Psoas muscle (tissue), 8 donors: ENCODE results near the gene KCNJ12. TPM values are rescaled to one million over a fixed set of nuclear protein-coding genes. Genes with fewer than 3 reads are reported as not detected.
"Not testable (repeated sequence)": the region's sequence is repeated elsewhere in the genome, so short reads cannot be mapped to it uniquely, and the experiment has no call there.

Experiments used
- ATAC-seq, 4 donors: fragments of 200-7000 bp; cut with Tn5 transposase; one replicate each; pipeline ENCODE4 v1.9.1; 2020; ENCODE audit warnings: moderate library complexity in 3 of 4, mild to moderate bottlenecking in 2 of 4
- DNase-seq, 2 donors: peaks; one replicate each; pipeline ENCODE4 v3.0.0-alpha.2; 2020
- H3K27ac ChIP-seq: fragments of 200-600 bp; one replicate; pipeline ENCODE4 v1.8.0; 2022
- H3K27me3 ChIP-seq, 3 donors: fragments of 200-600 bp in 1 of 3; one replicate each; pipeline versions ENCODE4 v1.6.1 to v1.8.0; 2013 to 2022; ENCODE audit warnings: low read length in 2 of 3, mild to moderate bottlenecking in 2 of 3, moderate library complexity in 1 of 3; ENCODE audit not compliant: insufficient read depth in 3 of 3
- H3K36me3 ChIP-seq, 2 donors: fragments of 200-600 bp in 1 of 2; one replicate each; pipeline versions ENCODE4 v1.6.1 to v1.8.0; 2013 to 2022; ENCODE audit warnings: low read depth in 1 of 2, mild to moderate bottlenecking in 1 of 2, moderate library complexity in 1 of 2; ENCODE audit not compliant: insufficient read depth in 1 of 2
- H3K4me1 ChIP-seq: fragments of 200-600 bp; one replicate; pipeline ENCODE4 v1.8.0; 2022
- H3K4me3 ChIP-seq: fragments of 200-600 bp; one replicate; pipeline ENCODE4 v1.8.0; 2022; ENCODE audit warnings: mild to moderate bottlenecking
- H3K9me3 ChIP-seq: fragments of 200-600 bp; one replicate; pipeline ENCODE4 v1.8.0; 2022
- CTCF ChIP-seq: fragments of 200-600 bp; IDR thresholded peaks from one replicate; pipeline ENCODE4 v1.8.0; 2022; ENCODE audit warnings: antibody characterized with exemption
- WGBS, 3 donors: extraction: QIAGEN DNeasy Blood & Tissue Kit; methylation state at CpG; one replicate each; pipeline versions ENCODE4 v1.1.6 to v1.1.7; 2013; 5-methylcytosine and 5-hydroxymethylcytosine counted together
- intact Hi-C, 2 donors: fragments of 100-400 bp; cut with DNase I; formaldehyde crosslinking; loops; one replicate each; pipeline versions ENCODE4 v1.11.0 to v1.14.2; 2022
- polyA plus RNA-seq, 3 donors: library from polyadenylated mRNA; stranded (reverse); fragments of 200-250 nt; gene quantifications; one replicate each; pipeline ENCODE4 v1.2.3, GENCODE V29; 2013
- total RNA-seq, 4 donors: library from RNA; stranded (reverse); fragmentation: NEBNext Ultra II Directional in 2 of 4; extraction: Animal tissue kit (Norgen Biotek cat#: 25700) in 2 of 4; gene quantifications; one replicate each; pipeline versions ENCODE4 v1.2.1 to v1.2.4, GENCODE V29; 2021 to 2023
- donor health status: healthy with polysubstance abuse.
- donor health status: DM: no; HTN: no; CAD: no; lungs with moderate emphysema.
- donor health status: Bipolar disorder and iron deficiency.
- donor health status: healthy.
- donor health status: DM: yes; HTN: yes; CAD: no.
- donor health status: DM: no; HTN: no; CAD: no.
- donor health status: DM: no; HTN: no; CAD: no.
- donor health status: DM: yes; HTN: yes; CAD: no.

KCNJ12 gene
- total and polyA plus RNA-seq, 7 donors = 5.2 to 42.7 (median 19.3) TPM

- no peak overlapping the region for H3K4me3 ChIP-seq
- ATAC-seq (no peak), DNase-seq (peak in 1 of 2 donors; percentile 20)
- 32 to 38% (median 33%) methylated on average over 6 to 7 of the region's 7 CpGs for WGBS, 3 donors
- H3K27me3 ChIP-seq = no peaks in the 10 kb centered on the region
- H3K36me3 ChIP-seq = no peaks in the 10 kb centered on the region
- intact Hi-C loops = loop anchor here in 1 of 2 donors (5.0 kb wide), 1 partner anchor 38 kb away; the partner anchor contains the start of gene KCNJ12
- peaks cover 5% of the 10 kb centered on the region for H3K4me1 ChIP-seq
- TF ChIP-seq CTCF = no peak
- no peaks in the 10 kb centered on the region for H3K9me3 ChIP-seq
- H3K27ac ChIP-seq = no peak overlapping the region
These were observed 37.1 kb upstream of the KCNJ12 start for GRCh38 chr17:21339011-21339410.

GRCh38 chr17:21339571-21339970 lies 36.6 kb upstream of the KCNJ12 start:
- not testable (repeated sequence) for H3K27ac ChIP-seq, ATAC-seq, H3K4me1 ChIP-seq, H3K4me3 ChIP-seq, H3K36me3 ChIP-seq, H3K9me3 ChIP-seq, H3K27me3 ChIP-seq
- WGBS, 3 donors = 84 to 90% (median 87%) methylated on average over 11 of the region's 11 CpGs
- DNase-seq = peak in 1 of 2 donors; percentile 37
- intact Hi-C loops = loop anchor here in 1 of 2 donors (5.0 kb wide), 1 partner anchor 38 kb away; the partner anchor contains the start of gene KCNJ12

GRCh38 chr17:21340407-21340806 lies 35.8 kb upstream of the KCNJ12 start:
- DNase-seq = peak in 1 of 2 donors; percentile 12
- H3K9me3 ChIP-seq, H3K4me3 ChIP-seq, H3K36me3 ChIP-seq, intact Hi-C loops, H3K4me1 ChIP-seq, H3K27me3 ChIP-seq, H3K27ac ChIP-seq, ATAC-seq: not testable (repeated sequence)
- 80 to 86% (median 82%) methylated on average over 6 of the region's 6 CpGs for WGBS, 3 donors

- H3K27ac ChIP-seq, H3K9me3 ChIP-seq, H3K36me3 ChIP-seq, intact Hi-C loops, H3K27me3 ChIP-seq, H3K4me3 ChIP-seq, H3K4me1 ChIP-seq, ATAC-seq: not testable (repeated sequence)
- DNase-seq = peak in 1 of 2 donors; percentile 13
- WGBS, 3 donors = 62 to 74% (median 70%) methylated on average over 3 to 4 of the region's 4 CpGs
These were observed 34.9 kb upstream of the KCNJ12 start for GRCh38 chr17:21341279-21341678.

- H3K4me1 ChIP-seq, ATAC-seq, H3K27me3 ChIP-seq, H3K9me3 ChIP-seq, H3K4me3 ChIP-seq, H3K36me3 ChIP-seq, H3K27ac ChIP-seq, intact Hi-C loops: not testable (repeated sequence)
- WGBS, 3 donors = 63 to 86% (median 82%) methylated on average over 8 of the region's 8 CpGs
- peak in 1 of 2 donors; percentile 13 for DNase-seq
These were observed 34.1 kb upstream of the KCNJ12 start for GRCh38 chr17:21341925-21342540.

- H3K4me3 ChIP-seq, H3K9me3 ChIP-seq, H3K4me1 ChIP-seq, H3K27ac ChIP-seq, ATAC-seq, H3K27me3 ChIP-seq, H3K36me3 ChIP-seq, intact Hi-C loops: not testable (repeated sequence)
- 64 to 71% (median 71%) methylated on average over 8 to 11 of the region's 11 CpGs for WGBS, 3 donors
- DNase-seq = peak in 1 of 2 donors; percentile 30
These were observed 32.9 kb upstream of the KCNJ12 start for GRCh38 chr17:21343061-21343949.

GRCh38 chr17:21344801-21345200 lies 31.4 kb upstream of the KCNJ12 start:
- H3K9me3 ChIP-seq, intact Hi-C loops, H3K27ac ChIP-seq, H3K36me3 ChIP-seq, ATAC-seq, H3K27me3 ChIP-seq, H3K4me1 ChIP-seq, H3K4me3 ChIP-seq: not testable (repeated sequence)
- DNase-seq = peak in 1 of 2 donors; percentile 3
- 62 to 75% (median 70%) methylated on average over 4 of the region's 4 CpGs for WGBS, 3 donors
